CD14-positive monocyte (primary cell): ENCODE results near the gene ODF2. TPM values are rescaled to one million over a fixed set of nuclear protein-coding genes. Genes with fewer than 3 reads are reported as not detected.

Experiments used
- DNase-seq, 3 donors: peaks; one replicate each; pipeline ENCODE4 v3.0.0-alpha.2; 2011 to 2022
- H2AFZ ChIP-seq: 2 replicates; pipeline ENCODE4 v1.6.0; 2012; ENCODE audit warnings: mild to moderate bottlenecking, low read depth, low read length, inconsistent platforms; ENCODE audit not compliant: insufficient read depth, poor library complexity, severe bottlenecking
- H3K27ac ChIP-seq, 2 donors: 1 replicate in 1 of 2; 2 replicates in 1 of 2; pipeline ENCODE4 v1.5.1; 2012 to 2013; ENCODE audit warnings: low read length in 2 of 2, control low read depth in 1 of 2, inconsistent platforms in 1 of 2, low read depth in 1 of 2, mild to moderate bottlenecking in 1 of 2
- H3K27me3 ChIP-seq, 2 donors: one replicate each; pipeline versions ENCODE4 v1.6.0 to v1.6.1; 2011 to 2013; ENCODE audit warnings: low read length in 2 of 2; ENCODE audit not compliant: control insufficient read depth in 2 of 2, insufficient read depth in 2 of 2
- H3K36me3 ChIP-seq, 2 donors: replicated peaks in 1 of 2; 1 replicate in 1 of 2; 2 replicates in 1 of 2; pipeline versions ENCODE4 v1.5.1 to v1.6.1; 2012 to 2013; ENCODE audit warnings: low read length in 2 of 2, control low read depth in 1 of 2, inconsistent platforms in 1 of 2, mild to moderate bottlenecking in 1 of 2; ENCODE audit not compliant: insufficient read depth in 2 of 2, control insufficient read depth in 1 of 2
- H3K4me1 ChIP-seq, 2 donors: 1 replicate in 1 of 2; 2 replicates in 1 of 2; pipeline versions ENCODE4 v1.5.1 to v1.6.1; 2012 to 2013; ENCODE audit warnings: low read length in 2 of 2, control low read depth in 1 of 2, inconsistent platforms in 1 of 2, mild to moderate bottlenecking in 1 of 2, moderate library complexity in 1 of 2; ENCODE audit not compliant: insufficient read depth in 2 of 2, control insufficient read depth in 1 of 2
- H3K4me2 ChIP-seq: replicated peaks from 2 replicates; pipeline ENCODE3; 2012; ENCODE audit warnings: low read length, moderate library complexity, mild to moderate bottlenecking; ENCODE audit not compliant: poor library complexity, severe bottlenecking; ENCODE audit errors: extremely low read depth
- H3K4me3 ChIP-seq, 3 experiments: fragments of 200-600 bp in 1 of 3; sonication (generic) in 1 of 3; replicated peaks in 1 of 3; 1 replicate in 2 of 3; 2 replicates in 1 of 3; pipeline ENCODE4 v1.5.1; 2011 to 2013; ENCODE audit warnings: low read length in 3 of 3, mild to moderate bottlenecking in 3 of 3, control low read depth in 2 of 3, low read depth in 2 of 3, inconsistent platforms in 1 of 3, moderate library complexity in 1 of 3
- H3K79me2 ChIP-seq: 2 replicates; pipeline ENCODE4 v1.6.0; 2012; ENCODE audit warnings: mild to moderate bottlenecking, control low read depth, inconsistent platforms, low read length, moderate library complexity; ENCODE audit not compliant: insufficient read depth
- H3K9ac ChIP-seq: 2 replicates; pipeline ENCODE4 v1.6.0; 2017; ENCODE audit warnings: low read length, mild to moderate bottlenecking; ENCODE audit not compliant: insufficient read depth, poor library complexity, severe bottlenecking
- H3K9me3 ChIP-seq, 2 donors: replicated peaks in 1 of 2; 1 replicate in 1 of 2; 2 replicates in 1 of 2; pipeline versions ENCODE4 v1.5.1 to v1.6.1; 2012 to 2013; ENCODE audit warnings: low read length in 2 of 2, control low read depth in 1 of 2; ENCODE audit not compliant: control insufficient read depth in 1 of 2, insufficient read depth in 1 of 2
- H4K20me1 ChIP-seq: 2 replicates; pipeline ENCODE4 v1.6.0; 2012; ENCODE audit warnings: mild to moderate bottlenecking, low read length, control low read depth, moderate library complexity; ENCODE audit not compliant: insufficient read depth
- H3K27ac Mint-ChIP-seq, 7 donors: one replicate each; pipeline ENCODE4 v1.8.0; 2020; ENCODE audit warnings: mild to moderate bottlenecking in 7 of 7, mixed read lengths in 7 of 7, moderate library complexity in 6 of 7, inconsistent platforms in 2 of 7
- H3K27me3 Mint-ChIP-seq, 3 donors: one replicate each; pipeline ENCODE4 v1.8.0; 2021 to 2022; ENCODE audit warnings: low read depth in 3 of 3, mild to moderate bottlenecking in 3 of 3, mixed read lengths in 3 of 3, moderate library complexity in 3 of 3, inconsistent platforms in 1 of 3
- H3K36me3 Mint-ChIP-seq, 2 donors: one replicate each; pipeline ENCODE4 v1.8.0; 2020; ENCODE audit warnings: mixed read lengths in 2 of 2, inconsistent platforms in 1 of 2, mild to moderate bottlenecking in 1 of 2
- H3K4me1 Mint-ChIP-seq: one replicate; pipeline ENCODE4 v1.8.0; 2020; ENCODE audit warnings: mild to moderate bottlenecking, mixed read lengths
- H3K4me3 Mint-ChIP-seq, 2 donors: one replicate each; pipeline ENCODE4 v1.8.0; 2020; ENCODE audit warnings: mild to moderate bottlenecking in 2 of 2, mixed read lengths in 2 of 2, moderate library complexity in 1 of 2
- H3K9me3 Mint-ChIP-seq, 7 donors: one replicate each; pipeline ENCODE4 v1.8.0; 2020 to 2022; ENCODE audit warnings: mixed read lengths in 7 of 7, mild to moderate bottlenecking in 6 of 7, moderate library complexity in 6 of 7, inconsistent platforms in 2 of 7
- CTCF ChIP-seq: fragments of 200-600 bp; IDR thresholded peaks from one replicate; pipeline ENCODE4 v1.8.0; 2022; ENCODE audit warnings: antibody characterized with exemption, mild to moderate bottlenecking
- WGBS: methylation state at CpG from one replicate; pipeline ENCODE4 v1.1.5; 2013; ENCODE audit warnings: missing lambda C conversion rate; ENCODE audit not compliant: insufficient coverage; 5-methylcytosine and 5-hydroxymethylcytosine counted together
- intact Hi-C, 2 donors: fragments of 100-400 bp; cut with micrococcal nuclease; formaldehyde crosslinking; loops; one replicate each; pipeline versions ENCODE4 v1.15.0 to v1.15.1; 2023
- polyA plus RNA-seq, 3 donors: library from polyadenylated mRNA; depleted of rRNA in 1 of 3; unstranded in 2 of 3; stranded (reverse) in 1 of 3; fragments of 300-500 nt in 2 of 3; fragments of >200 nt in 1 of 3; fragmentation: Illumina TruSeq in 2 of 3; gene quantifications; 1 replicate in 2 of 3; 2 replicates in 1 of 3; pipeline ENCODE4 v1.2.3, GENCODE V29; 2012 to 2021

ODF2 gene
- polyA plus RNA-seq, 3 donors, result 7.9 to 24.1 (median 11.4) TPM

GRCh38 chr9:128484686-128485413, 29.0 kb downstream of the ODF2 start:
- Histone ChIP-seq H4K20me1 (no peaks in the 10 kb centered on the region), H3K9me3 (no peaks in the 10 kb centered on the region), H3K4me1 (no peaks in the 10 kb centered on the region), H3K27me3 (no peaks in the 10 kb centered on the region), H2AFZ (no peak overlapping the region), H3K4me3 (no peak overlapping the region), H3K27ac (no peak overlapping the region), H3K36me3 (peaks cover 78 to 99% of the 10 kb centered on the region in 2 donors), H3K79me2 (no peaks in the 10 kb centered on the region), H3K4me2 (no peak overlapping the region), H3K9ac (no peak overlapping the region)
- no peaks in the 10 kb centered on the region for H3K4me1 Mint-ChIP-seq
- peak overlapping the region in 2 of 7 donors; percentile 10 to 51 for H3K27ac Mint-ChIP-seq
- H3K36me3 Mint-ChIP-seq, result peaks cover 76 to 89% of the 10 kb centered on the region in 2 donors
- DNase-seq, result no peak
- H3K27me3 Mint-ChIP-seq, result no peaks in the 10 kb centered on the region
- WGBS, result 95% methylated on average over 12 of the region's 17 CpGs
- no peak for TF ChIP-seq CTCF
- intact Hi-C loops, result no loop called here
- H3K9me3 Mint-ChIP-seq, result no peaks in the 10 kb centered on the region
- no peak overlapping the region for H3K4me3 Mint-ChIP-seq

GRCh38 chr9:128485414-128485855, 29.6 kb downstream of the ODF2 start:
- DNase-seq, result no peak
- no peaks in the 10 kb centered on the region for H3K27me3 Mint-ChIP-seq
- no peak overlapping the region for H3K4me3 Mint-ChIP-seq
- H3K4me1 ChIP-seq, result no peaks in the 10 kb centered on the region
- H4K20me1 ChIP-seq, result no peaks in the 10 kb centered on the region
- TF ChIP-seq CTCF, result no peak
- H3K4me3 ChIP-seq, result no peak overlapping the region
- no peak overlapping the region for H2AFZ ChIP-seq
- H3K27ac Mint-ChIP-seq, result peak overlapping the region in 2 of 7 donors; percentile 11 to 37
- no peaks in the 10 kb centered on the region for H3K9me3 Mint-ChIP-seq
- no peaks in the 10 kb centered on the region for H3K27me3 ChIP-seq
- H3K27ac ChIP-seq, result no peak overlapping the region
- peaks cover 80 to 94% of the 10 kb centered on the region in 2 donors for H3K36me3 Mint-ChIP-seq
- no peak overlapping the region for H3K4me2 ChIP-seq
- no peaks in the 10 kb centered on the region for H3K79me2 ChIP-seq
- H3K9ac ChIP-seq, result no peak overlapping the region
- intact Hi-C loops, result no loop called here
- WGBS, result 96% methylated on average over 7 of the region's 7 CpGs
- H3K4me1 Mint-ChIP-seq, result no peaks in the 10 kb centered on the region
- no peaks in the 10 kb centered on the region for H3K9me3 ChIP-seq
- peaks cover 82 to 99% of the 10 kb centered on the region in 2 donors for H3K36me3 ChIP-seq
